ENCODE data around the gene LZTR1.
"Not testable (repeated sequence)": the region's sequence is repeated elsewhere in the genome, so short reads cannot be mapped to it uniquely, and the experiment has no call there.

DNA sequence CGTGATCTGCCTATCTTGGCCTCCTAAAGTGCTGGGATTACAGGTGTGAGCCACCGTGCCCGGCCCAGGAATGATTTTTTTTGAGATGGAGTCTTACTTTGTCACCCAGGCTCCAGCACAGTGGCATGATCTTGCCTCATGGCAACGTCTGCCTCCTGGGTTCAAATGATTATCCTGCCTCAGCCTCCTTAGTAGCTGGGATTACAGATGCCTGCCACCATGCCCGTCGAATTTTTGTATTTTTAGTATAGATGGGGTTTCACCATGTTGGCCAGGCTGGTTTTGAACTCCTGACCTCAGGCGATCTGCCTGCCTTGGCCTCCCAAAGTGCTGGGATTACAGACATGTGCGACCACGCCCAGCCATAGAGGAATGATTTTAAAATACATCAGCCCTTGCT, 47.0 kb upstream of the LZTR1 start:
- TF ChIP-seq, protein P1, sequence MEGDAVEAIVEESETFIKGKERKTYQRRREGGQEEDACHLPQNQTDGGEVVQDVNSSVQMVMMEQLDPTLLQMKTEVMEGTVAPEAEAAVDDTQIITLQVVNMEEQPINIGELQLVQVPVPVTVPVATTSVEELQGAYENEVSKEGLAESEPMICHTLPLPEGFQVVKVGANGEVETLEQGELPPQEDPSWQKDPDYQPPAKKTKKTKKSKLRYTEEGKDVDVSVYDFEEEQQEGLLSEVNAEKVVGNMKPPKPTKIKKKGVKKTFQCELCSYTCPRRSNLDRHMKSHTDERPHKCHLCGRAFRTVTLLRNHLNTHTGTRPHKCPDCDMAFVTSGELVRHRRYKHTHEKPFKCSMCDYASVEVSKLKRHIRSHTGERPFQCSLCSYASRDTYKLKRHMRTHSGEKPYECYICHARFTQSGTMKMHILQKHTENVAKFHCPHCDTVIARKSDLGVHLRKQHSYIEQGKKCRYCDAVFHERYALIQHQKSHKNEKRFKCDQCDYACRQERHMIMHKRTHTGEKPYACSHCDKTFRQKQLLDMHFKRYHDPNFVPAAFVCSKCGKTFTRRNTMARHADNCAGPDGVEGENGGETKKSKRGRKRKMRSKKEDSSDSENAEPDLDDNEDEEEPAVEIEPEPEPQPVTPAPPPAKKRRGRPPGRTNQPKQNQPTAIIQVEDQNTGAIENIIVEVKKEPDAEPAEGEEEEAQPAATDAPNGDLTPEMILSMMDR (IDR thresholded peaks at IDR 0.05; ENCODE audit: low read depth, low read length, missing input control) = not testable (repeated sequence)
- not testable (repeated sequence) for TF ChIP-seq YY1 (IDR thresholded peaks at IDR 0.05); TAF1 (conservative IDR thresholded peaks at IDR 0.05); NR2F2 (IDR thresholded peaks at IDR 0.05); FOXA2 (IDR thresholded peaks at IDR 0.05); GABPA (IDR thresholded peaks at IDR 0.05 in 1 of 2, conservative IDR thresholded peaks at IDR 0.05 in 1 of 2)
- TF ChIP-seq, protein P2, sequence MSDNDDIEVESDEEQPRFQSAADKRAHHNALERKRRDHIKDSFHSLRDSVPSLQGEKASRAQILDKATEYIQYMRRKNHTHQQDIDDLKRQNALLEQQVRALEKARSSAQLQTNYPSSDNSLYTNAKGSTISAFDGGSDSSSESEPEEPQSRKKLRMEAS (IDR thresholded peaks at IDR 0.05) = not testable (repeated sequence)

All from liver (tissue), 3 donors.